ENCODE results near the gene HPS1.

- TF ChIP-seq BCL3 (IDR thresholded peaks at IDR 0.05) (no peak), USF2 (IDR thresholded peaks at IDR 0.05) (no peak), CTCF (IDR thresholded peaks at IDR 0.05) (no peak), POLR2AphosphoS2 (conservative IDR thresholded peaks at IDR 0.05; ENCODE audit: low read length) (no peak), RAD21 (conservative IDR thresholded peaks at IDR 0.05 in 1 of 2, IDR thresholded peaks at IDR 0.05 in 1 of 2) (no peak), MAX (IDR thresholded peaks at IDR 0.05) (no peak)
Observed at GRCh38 chr10:98377536-98377935, 69.2 kb downstream of the HPS1 start.

Data from A549 (cell line).